ENCODE results near the gene ABCC11.

GRCh38 chr16:48124266-48124665 is 123.1 kb downstream of the ABCC11 start:
- no peak for TF ChIP-seq POLR2AphosphoS5 (IDR thresholded peaks at IDR 0.05)
- TF ChIP-seq CTCF (IDR thresholded peaks at IDR 0.05 in 8 of 11, conservative IDR thresholded peaks at IDR 0.05 in 3 of 11): no peak
- TF ChIP-seq POLR2A (IDR thresholded peaks at IDR 0.05): no peak

Data from spleen (tissue), 7 donors.